A549 (cell line): ENCODE data around the gene LIPN. TPM values are rescaled to one million over a fixed set of nuclear protein-coding genes. Genes with fewer than 3 reads are reported as not detected.

Experiments
- ATAC-seq, 2 experiments: fragments of 200-7000 bp in 1 of 2; fragments of >200 bp in 1 of 2; cut with Nextera tagmentation in 1 of 2; cut with Tn5 transposase in 1 of 2; 3 replicates each; pipeline versions ENCODE4 v1.8.0 to v1.9.1; 2018 to 2020; ENCODE audit warnings: mild to moderate bottlenecking in 1 of 2, moderate library complexity in 1 of 2
- CTCF ChIA-PET: fragments of 300-600 bp; sonication (Branson Sonifier 250); formaldehyde crosslinking; extraction: SDS; loops from one replicate; lab custom pipeline; 2021; ENCODE audit warnings: antibody characterized with exemption, inconsistent platforms; lab: Yijun Ruan, JAX
- POLR2A ChIA-PET: fragments of 350-600 bp; formaldehyde crosslinking; extraction: SDS; loops from one replicate; lab custom pipeline; 2021; ENCODE audit warnings: antibody characterized with exemption, inconsistent platforms; lab: Yijun Ruan, JAX
- DNase-seq, 2 experiments: peaks; one replicate each; pipeline versions ENCODE4 v3.0.0 to v3.0.0-alpha.2; 2011 to 2016; ENCODE audit warnings: low read depth in 1 of 2, low spot score in 1 of 2
- FAIRE-seq: peaks from 2 replicates; lab custom pipeline; 2011; peaks lifted over from hg19 to GRCh38; lab: Jason Lieb, UNC
- H3K27ac ChIP-seq, 2 experiments: fragments of >200 bp; sonication (Bioruptor Twin); formaldehyde crosslinking; 3 replicates each; pipeline ENCODE4 v1.5.1; 2016 to 2017
- H3K4me1 ChIP-seq: fragments of >200 bp; sonication (Bioruptor Twin); formaldehyde crosslinking; 3 replicates; pipeline ENCODE4 v1.6.1; 2016
- H3K4me2 ChIP-seq: fragments of >200 bp; sonication (Bioruptor Twin); formaldehyde crosslinking; 3 replicates; pipeline ENCODE4 v1.6.1; 2016
- H3K4me3 ChIP-seq: fragments of >200 bp; sonication (Bioruptor Twin); formaldehyde crosslinking; 3 replicates; pipeline ENCODE4 v1.5.1; 2016
- H3K9me3 ChIP-seq: fragments of >200 bp; sonication (Bioruptor Twin); formaldehyde crosslinking; 3 replicates; pipeline ENCODE4 v1.6.1; 2016
- CBX2 ChIP-seq: fragments of 200-600 bp; sonication (generic); IDR thresholded peaks from 2 replicates; pipeline ENCODE4 v1.6.1; 2016; ENCODE audit warnings: low read depth, mild to moderate bottlenecking, borderline replicate concordance
- CHD2 ChIP-seq: fragments of 150-350 bp; IDR thresholded peaks from 2 replicates; pipeline ENCODE4 v1.6.1; 2014; ENCODE audit warnings: low read length; ENCODE audit not compliant: partially characterized antibody
- CTCF ChIP-seq: fragments of >200 bp; sonication (Bioruptor Twin); formaldehyde crosslinking; IDR thresholded peaks from 3 replicates; pipeline ENCODE4 v1.5.1; 2016
- EP300 ChIP-seq, 2 experiments: fragments of >200 bp; sonication (Bioruptor Twin); formaldehyde crosslinking; IDR thresholded peaks; 2 replicates in 1 of 2; 3 replicates in 1 of 2; pipeline ENCODE4 v1.6.1; 2016 to 2017
- FOSB ChIP-seq: fragments of 250-450 bp; sonication (Bioruptor Pico); IDR thresholded peaks from 2 replicates; pipeline ENCODE4 v1.5.0; 2020; ENCODE audit warnings: mild to moderate bottlenecking, moderate library complexity
- FOSL2 ChIP-seq, 2 experiments: fragments of 450-650 bp in 1 of 2; fragments of >200 bp in 1 of 2; sonication (Bioruptor Twin) in 1 of 2; formaldehyde crosslinking; IDR thresholded peaks; 2 replicates each; pipeline versions ENCODE4 v1.5.0 to v1.6.1; 2016 to 2020; ENCODE audit warnings: mild to moderate bottlenecking in 1 of 2, moderate library complexity in 1 of 2
- FOXS1 ChIP-seq: fragments of 250-450 bp; sonication (Bioruptor Pico); IDR thresholded peaks from 2 replicates; pipeline ENCODE4 v1.5.0; 2020; ENCODE audit warnings: mild to moderate bottlenecking, moderate library complexity
- HMGXB4 ChIP-seq: fragments of 250-450 bp; sonication (Bioruptor Pico); IDR thresholded peaks from 2 replicates; pipeline ENCODE4 v1.5.0; 2021; ENCODE audit warnings: mild to moderate bottlenecking, moderate library complexity, borderline replicate concordance
- HOXA7 ChIP-seq: fragments of 250-450 bp; sonication (Bioruptor Pico); IDR thresholded peaks from 2 replicates; pipeline ENCODE4 v1.5.0; 2020; ENCODE audit warnings: mild to moderate bottlenecking, moderate library complexity
- HOXB13 ChIP-seq: fragments of 250-450 bp; sonication (Bioruptor Pico); IDR thresholded peaks from 2 replicates; pipeline ENCODE4 v1.5.0; 2020; ENCODE audit warnings: low read depth, mild to moderate bottlenecking, moderate library complexity
- JUN ChIP-seq, 2 experiments: fragments of >200 bp; sonication (Bioruptor Twin); formaldehyde crosslinking; IDR thresholded peaks; 2 replicates in 1 of 2; 3 replicates in 1 of 2; pipeline ENCODE4 v1.6.1; 2016 to 2017
- JUNB ChIP-seq: fragments of >200 bp; sonication (Bioruptor Twin); formaldehyde crosslinking; IDR thresholded peaks from 2 replicates; pipeline ENCODE4 v1.6.1; 2016
- KDM5A ChIP-seq: fragments of 200-600 bp; sonication (generic); IDR thresholded peaks from 2 replicates; pipeline ENCODE4 v1.6.1; 2016; ENCODE audit warnings: antibody characterized with exemption, mild to moderate bottlenecking
- NFE2L2 ChIP-seq: fragments of 150-350 bp; conservative IDR thresholded peaks from 2 replicates; pipeline ENCODE4 v1.6.1; 2014; ENCODE audit warnings: low read length
- RAD21 ChIP-seq, 2 experiments: fragments of >200 bp in 1 of 2; sonication (Bioruptor Twin) in 1 of 2; formaldehyde crosslinking in 1 of 2; IDR thresholded peaks in 1 of 2; conservative IDR thresholded peaks in 1 of 2; 2 replicates in 1 of 2; 3 replicates in 1 of 2; pipeline ENCODE4 v1.6.1; 2012 to 2018; ENCODE audit warnings: inconsistent platforms in 1 of 2
- RFX5 ChIP-seq: fragments of 450-650 bp; IDR thresholded peaks from 2 replicates; pipeline ENCODE4 v1.7.1; 2014; ENCODE audit warnings: antibody characterized with exemption, mild to moderate bottlenecking, moderate library complexity
- SREBF2 ChIP-seq: fragments of 450-650 bp; IDR thresholded peaks from 2 replicates; pipeline ENCODE4 v1.6.1; 2014; ENCODE audit warnings: mild to moderate bottlenecking, moderate library complexity
- TFCP2L1 ChIP-seq: fragments of 250-450 bp; sonication (Bioruptor Pico); IDR thresholded peaks from 2 replicates; pipeline ENCODE4 v1.5.0; 2021; ENCODE audit warnings: mild to moderate bottlenecking
- USF2 ChIP-seq: fragments of 450-650 bp; IDR thresholded peaks from 2 replicates; pipeline ENCODE4 v1.6.1; 2014; ENCODE audit warnings: antibody characterized with exemption
- ZNF302 ChIP-seq: fragments of 250-450 bp; sonication (Bioruptor Pico); IDR thresholded peaks from 2 replicates; pipeline ENCODE4 v1.9.0; 2021; ENCODE audit warnings: inconsistent platforms, mild to moderate bottlenecking, moderate library complexity
- ZSCAN20 ChIP-seq: fragments of 250-450 bp; sonication (Bioruptor Pico); IDR thresholded peaks from 2 replicates; pipeline ENCODE4 v1.8.0; 2022; ENCODE audit warnings: mild to moderate bottlenecking, moderate library complexity
- WGBS: methylation state at CpG from one replicate; pipeline ENCODE4 v1.1.6; 2017; ENCODE audit errors: missing lambda C conversion rate; 5-methylcytosine and 5-hydroxymethylcytosine counted together
- polyA plus RNA-seq, 4 experiments: library from polyadenylated mRNA; depleted of rRNA in 3 of 4; stranded (reverse); fragments of >200 nt; fragmentation: RNase III in 1 of 4; extraction: RNeasy Plus Mini Kit Qiagen cat#74134 plus additional on column Dnase treatment in 1 of 4; gene quantifications; 2 replicates in 3 of 4; 3 replicates in 1 of 4; pipeline ENCODE4 v1.2.3, GENCODE V29; 2011 to 2017
- TF ChIP-seq, protein P1 (sequence below): fragments of 200-600 bp; sonication (generic); IDR thresholded peaks from 2 replicates; pipeline ENCODE4 v1.6.1; 2016; ENCODE audit warnings: antibody characterized with exemption, mild to moderate bottlenecking, moderate library complexity
- TF ChIP-seq, protein P2 (sequence below): fragments of >200 bp; sonication (Bioruptor Twin); formaldehyde crosslinking; IDR thresholded peaks from 2 replicates; pipeline ENCODE4 v1.6.1; 2016

LIPN gene
- polyA plus RNA-seq, 2 of the 4 experiments (the other 2 are of a cell fraction) = not detected

DNA sequence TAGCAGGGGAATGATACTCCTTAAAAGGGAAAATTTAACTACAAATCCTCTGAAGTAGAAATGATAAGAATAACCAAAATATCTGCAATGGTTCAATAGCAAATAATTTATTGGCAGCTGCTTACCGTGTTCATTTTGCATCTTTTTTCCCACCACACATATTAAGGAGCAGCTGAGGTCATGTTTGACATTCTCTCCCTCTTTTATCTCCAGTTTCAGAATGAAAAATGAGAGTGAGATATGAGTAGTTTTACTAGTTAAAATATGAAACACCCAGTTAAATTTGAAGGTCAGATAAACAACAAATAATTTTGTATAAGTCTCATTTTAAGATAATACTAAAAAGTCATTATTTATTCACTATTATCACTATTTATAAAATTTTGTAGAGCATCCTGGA, 3.1 kb downstream of the LIPN start:
- no peak overlapping the region for H3K4me2 ChIP-seq
- H3K4me1 ChIP-seq = no peaks in the 10 kb centered on the region
- CTCF ChIA-PET = no interaction called here
- no peak for DNase-seq
- no peak for FAIRE-seq
- H3K27ac ChIP-seq = no peak overlapping the region
- WGBS = 62% methylated on average over 1 of the region's 1 CpG
- TF ChIP-seq, protein P1, sequence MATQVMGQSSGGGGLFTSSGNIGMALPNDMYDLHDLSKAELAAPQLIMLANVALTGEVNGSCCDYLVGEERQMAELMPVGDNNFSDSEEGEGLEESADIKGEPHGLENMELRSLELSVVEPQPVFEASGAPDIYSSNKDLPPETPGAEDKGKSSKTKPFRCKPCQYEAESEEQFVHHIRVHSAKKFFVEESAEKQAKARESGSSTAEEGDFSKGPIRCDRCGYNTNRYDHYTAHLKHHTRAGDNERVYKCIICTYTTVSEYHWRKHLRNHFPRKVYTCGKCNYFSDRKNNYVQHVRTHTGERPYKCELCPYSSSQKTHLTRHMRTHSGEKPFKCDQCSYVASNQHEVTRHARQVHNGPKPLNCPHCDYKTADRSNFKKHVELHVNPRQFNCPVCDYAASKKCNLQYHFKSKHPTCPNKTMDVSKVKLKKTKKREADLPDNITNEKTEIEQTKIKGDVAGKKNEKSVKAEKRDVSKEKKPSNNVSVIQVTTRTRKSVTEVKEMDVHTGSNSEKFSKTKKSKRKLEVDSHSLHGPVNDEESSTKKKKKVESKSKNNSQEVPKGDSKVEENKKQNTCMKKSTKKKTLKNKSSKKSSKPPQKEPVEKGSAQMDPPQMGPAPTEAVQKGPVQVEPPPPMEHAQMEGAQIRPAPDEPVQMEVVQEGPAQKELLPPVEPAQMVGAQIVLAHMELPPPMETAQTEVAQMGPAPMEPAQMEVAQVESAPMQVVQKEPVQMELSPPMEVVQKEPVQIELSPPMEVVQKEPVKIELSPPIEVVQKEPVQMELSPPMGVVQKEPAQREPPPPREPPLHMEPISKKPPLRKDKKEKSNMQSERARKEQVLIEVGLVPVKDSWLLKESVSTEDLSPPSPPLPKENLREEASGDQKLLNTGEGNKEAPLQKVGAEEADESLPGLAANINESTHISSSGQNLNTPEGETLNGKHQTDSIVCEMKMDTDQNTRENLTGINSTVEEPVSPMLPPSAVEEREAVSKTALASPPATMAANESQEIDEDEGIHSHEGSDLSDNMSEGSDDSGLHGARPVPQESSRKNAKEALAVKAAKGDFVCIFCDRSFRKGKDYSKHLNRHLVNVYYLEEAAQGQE = no peak
- TF ChIP-seq JUNB (no peak), TFCP2L1 (CRISPR knock-in tag) (no peak), FOSL2 (IDR thresholded peaks at IDR 0.05) (no peak), FOSL2 (CRISPR knock-in tag; IDR thresholded peaks at IDR 0.05) (no peak), CTCF (no peak), EP300 (IDR thresholded peaks at IDR 0.05) (no peak), FOSB (CRISPR knock-in tag) (no peak), FOXS1 (CRISPR knock-in tag) (no peak), HMGXB4 (CRISPR knock-in tag) (no peak), NFE2L2 (no peak), ZNF302 (CRISPR knock-in tag) (no peak), CBX2 (no peak), RAD21 (conservative IDR thresholded peaks at IDR 0.05 in 1 of 2, IDR thresholded peaks at IDR 0.05 in 1 of 2) (no peak), JUN (IDR thresholded peaks at IDR 0.05) (no peak)
- POLR2A ChIA-PET = no interaction called here
- no peak overlapping the region for H3K4me3 ChIP-seq
- no peak for ATAC-seq
- H3K9me3 ChIP-seq = no peaks in the 10 kb centered on the region

DNA sequence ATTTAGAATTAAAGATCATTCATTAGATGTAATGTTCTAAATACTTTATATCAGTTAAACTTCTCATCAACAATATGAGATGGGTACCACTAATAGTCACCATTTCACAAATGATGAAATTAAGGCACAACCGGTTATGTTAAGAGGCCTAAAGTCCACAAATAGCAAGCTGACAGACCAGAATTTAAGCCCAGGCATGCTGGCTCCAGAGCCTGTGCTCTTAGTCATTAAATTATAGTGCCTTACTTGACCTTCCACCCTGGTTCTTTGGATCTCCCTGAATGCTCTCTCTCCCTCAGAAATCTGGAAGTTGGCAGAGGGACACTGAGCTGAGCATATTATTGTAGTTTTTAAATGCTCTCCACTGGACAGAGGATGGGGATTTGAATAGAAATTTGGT, 3.6 kb downstream of the LIPN start:
- 49% methylated on average over 1 of the region's 1 CpG for WGBS
- H3K4me2 ChIP-seq = no peak overlapping the region
- CTCF ChIA-PET = interaction anchor here (1.4 kb wide), 1 partner anchor 70 kb away, joined by 4 read pairs; no protein-coding TSS in a partner anchor
- peaks cover 4% of the 10 kb centered on the region; the same call in 2 of the 3 replicates for H3K4me1 ChIP-seq
- POLR2A ChIA-PET = no interaction called here
- DNase-seq = no peak
- no peak for ATAC-seq
- TF ChIP-seq USF2 (no peak), RFX5 (no peak), CBX2 (no peak), CHD2 (no peak), HMGXB4 (CRISPR knock-in tag) (no peak), KDM5A (no peak), ZSCAN20 (CRISPR knock-in tag) (no peak), CTCF (no peak), HOXB13 (CRISPR knock-in tag) (no peak), SREBF2 (no peak), HOXA7 (CRISPR knock-in tag) (no peak), JUN (IDR thresholded peaks at IDR 0.05) (no peak)
- TF ChIP-seq, protein P2, sequence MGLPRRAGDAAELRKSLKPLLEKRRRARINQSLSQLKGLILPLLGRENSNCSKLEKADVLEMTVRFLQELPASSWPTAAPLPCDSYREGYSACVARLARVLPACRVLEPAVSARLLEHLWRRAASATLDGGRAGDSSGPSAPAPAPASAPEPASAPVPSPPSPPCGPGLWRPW = no peak
- H3K4me3 ChIP-seq = no peak overlapping the region
- H3K27ac ChIP-seq = no peak overlapping the region
- no peaks in the 10 kb centered on the region for H3K9me3 ChIP-seq
- no peak for FAIRE-seq
